Measurements from ENCODE around the gene GPR55.
A peak's percentile ranks its signal among the peaks of the same experiment; 100 is the strongest.

The GPR55 gene

DNA sequence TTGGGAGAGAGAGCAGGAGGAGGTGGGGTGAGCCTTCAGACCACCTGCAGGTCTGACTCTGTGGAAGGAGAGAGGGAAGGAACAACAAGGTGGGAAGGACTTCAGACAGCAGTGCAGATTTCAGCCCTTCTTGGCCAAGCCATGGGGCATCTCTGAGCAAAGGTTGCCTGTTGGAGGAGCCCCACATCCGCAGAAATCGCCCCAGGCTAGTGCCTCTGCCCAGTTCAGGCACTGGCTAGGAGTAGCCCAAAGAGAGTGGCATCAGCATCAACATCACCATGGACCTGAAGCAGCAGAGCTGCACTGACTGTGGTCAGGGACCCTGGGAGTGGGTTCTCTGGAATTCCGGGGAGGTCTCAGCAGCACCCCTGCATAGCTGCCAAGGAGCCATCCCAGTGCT, 10.2 kb downstream of the GPR55 start:
- peak; percentile 16 for DNase-seq

DNA sequence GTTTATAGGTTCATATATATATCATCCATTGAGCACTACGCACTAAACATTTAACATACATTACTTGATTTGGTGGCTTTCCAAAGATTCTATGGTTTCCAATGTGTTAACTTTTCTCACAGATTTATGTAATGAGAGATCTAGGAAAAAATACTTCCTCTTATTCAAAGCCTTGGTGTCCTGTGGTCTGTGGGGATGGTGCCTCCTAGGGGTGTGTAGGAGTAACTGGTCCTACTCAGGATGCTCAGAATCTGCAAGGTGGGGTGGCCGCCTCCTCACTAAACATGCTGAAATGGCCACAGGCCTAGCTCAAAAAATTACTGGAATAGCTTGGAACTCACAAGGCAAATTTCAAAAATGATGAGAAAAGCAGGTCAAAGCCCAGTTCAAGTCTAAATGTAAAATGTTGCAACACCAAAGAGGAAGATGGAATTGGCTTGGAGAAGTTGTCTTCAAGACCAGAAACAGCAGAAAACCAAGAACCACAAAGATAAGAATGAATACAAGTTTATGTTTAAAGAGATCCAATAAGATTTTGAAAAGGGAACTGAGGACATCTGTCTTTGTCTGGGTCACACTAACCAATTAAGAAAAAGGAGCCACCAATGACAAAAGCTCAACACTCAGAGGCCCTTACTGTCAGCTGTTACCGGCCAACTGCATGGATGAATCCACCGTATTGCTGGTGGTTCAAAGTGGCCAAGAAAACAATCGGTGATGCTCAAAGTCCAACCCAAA, 11.5 kb downstream of the GPR55 start:
- DNase-seq, result peak; percentile 7

DNA sequence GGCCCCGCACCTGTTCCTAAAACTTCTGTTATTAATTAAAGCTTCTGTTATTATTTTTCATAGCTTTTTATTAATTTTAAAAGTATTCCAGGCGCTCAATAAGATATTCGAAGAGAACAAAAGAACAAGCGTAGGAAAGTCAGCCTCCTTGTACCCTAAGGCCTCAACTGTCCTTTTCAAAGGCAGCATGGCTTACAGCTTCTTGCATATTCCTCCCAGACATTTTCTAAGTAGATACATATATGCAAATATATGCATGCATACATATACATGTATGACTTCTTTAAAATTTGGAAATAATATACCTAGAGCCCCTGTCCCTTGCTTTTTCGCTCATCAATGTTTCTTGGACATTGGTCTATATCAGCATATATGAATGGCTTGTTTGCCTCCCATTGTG, 12.3 kb downstream of the GPR55 start:
- no peak for DNase-seq

DNA sequence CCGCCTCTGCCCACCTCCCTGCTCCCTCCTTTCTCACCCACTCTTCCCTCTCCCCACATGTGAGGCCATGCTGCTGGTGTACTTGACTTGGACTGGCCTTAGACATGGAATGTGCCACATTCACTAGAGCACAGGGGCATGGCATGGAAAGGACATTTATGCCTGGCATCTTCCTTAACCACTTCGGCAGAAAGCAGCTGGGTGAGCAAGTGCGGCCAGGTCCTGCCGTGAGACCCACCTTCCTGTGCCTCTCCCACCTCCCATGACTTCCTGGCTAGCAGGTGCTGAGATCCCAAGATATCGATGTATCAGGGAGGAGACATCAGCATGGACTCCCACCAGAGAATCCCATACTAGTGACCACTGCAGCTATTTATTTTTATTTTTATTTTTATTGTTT, 13.0 kb downstream of the GPR55 start:
- DNase-seq, result peak; percentile 1

DNA sequence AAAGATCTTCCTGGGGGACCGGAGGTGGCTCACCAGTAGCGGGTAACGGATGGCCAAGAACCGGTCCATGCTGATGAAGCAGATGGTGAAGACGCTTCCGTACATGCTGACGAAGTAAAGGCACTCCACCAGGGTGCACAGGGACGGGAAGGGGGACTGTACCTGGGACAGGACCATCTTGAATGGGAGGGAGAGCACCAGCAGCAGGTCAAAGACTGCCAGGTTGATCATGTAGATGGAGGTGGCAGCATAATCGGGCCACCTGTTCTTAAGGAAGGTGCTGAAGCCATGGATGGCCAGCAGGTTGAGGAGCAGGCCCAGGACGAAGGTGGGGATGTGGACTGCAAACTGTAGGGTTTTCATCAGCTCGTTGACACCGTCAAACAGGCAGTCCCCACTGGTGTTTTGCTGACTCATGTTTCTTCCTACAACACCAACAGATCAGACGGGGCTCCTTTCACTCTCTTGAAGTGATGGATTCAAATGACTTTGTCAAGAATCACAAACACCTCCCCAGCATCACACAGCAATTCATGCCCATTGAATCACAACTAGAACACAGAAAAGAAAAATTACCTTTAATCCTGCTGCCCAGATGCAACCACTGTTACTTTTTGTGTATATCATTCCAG, 14.4 kb downstream of the GPR55 start:
- DNase-seq, result no peak

DNA sequence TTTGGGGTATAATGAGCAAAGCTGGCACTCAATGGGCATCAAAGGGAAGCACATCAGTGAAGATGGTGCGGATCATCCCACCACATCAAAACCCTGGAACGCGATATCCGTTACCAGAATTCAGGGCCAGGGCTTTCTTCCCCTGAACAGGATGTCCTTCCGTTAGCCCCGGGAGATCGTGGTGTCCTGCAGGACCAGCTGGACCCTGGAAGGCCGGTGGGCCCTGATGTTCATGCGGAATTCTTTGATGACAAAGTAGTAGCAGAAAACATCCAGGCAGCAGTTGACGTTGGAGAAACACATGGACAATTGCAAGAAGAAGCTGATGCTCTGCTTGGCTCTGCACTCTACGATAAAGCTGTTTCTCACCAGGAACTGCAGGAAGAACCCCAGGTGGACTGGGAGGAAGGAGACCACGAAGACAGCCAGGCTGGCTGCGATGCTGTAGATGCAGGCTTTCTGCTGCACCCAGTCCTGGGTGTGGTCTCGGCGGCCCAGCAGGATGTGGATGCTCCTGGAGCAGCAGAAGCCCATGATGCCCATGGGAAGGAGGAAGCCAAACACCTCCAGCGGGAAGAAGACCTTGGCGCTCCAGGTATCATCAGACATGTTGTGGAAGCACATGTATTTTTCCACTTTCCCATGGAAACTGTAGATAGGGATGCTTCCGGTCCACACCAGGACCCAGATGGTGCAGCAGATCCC, 15.0 kb downstream of the GPR55 start:
- DNase-seq, result peak; percentile 8

DNA sequence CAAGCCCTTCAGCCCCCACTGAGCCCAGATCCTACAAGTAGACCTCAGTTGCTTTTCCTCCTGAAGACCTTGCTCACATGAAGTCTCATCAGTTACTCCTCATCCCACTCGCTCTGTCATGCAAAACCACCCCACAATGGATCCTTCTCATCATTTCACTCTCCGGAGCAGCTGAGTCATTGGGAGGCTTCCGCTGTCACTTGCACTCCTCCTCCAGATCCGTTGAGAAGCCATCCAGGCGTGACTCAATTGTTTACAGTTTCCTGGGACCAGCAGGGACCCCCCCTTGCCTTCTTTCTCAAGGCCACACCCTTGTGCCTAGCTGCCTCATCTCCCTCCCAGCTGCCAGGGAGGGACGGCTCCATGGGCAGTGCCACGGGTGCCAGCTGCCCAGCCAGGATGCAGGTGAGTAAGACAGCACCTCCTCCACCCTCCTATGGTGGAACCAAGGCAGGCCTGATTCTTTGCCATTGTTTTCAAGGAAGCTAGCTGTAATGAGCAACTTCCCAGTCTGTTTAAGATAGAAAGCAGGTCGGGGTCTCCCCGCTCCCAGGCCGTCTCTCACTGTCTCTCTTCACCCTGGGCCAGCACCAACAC, 16.3 kb downstream of the GPR55 start:
- peak; percentile 17 for DNase-seq

DNA sequence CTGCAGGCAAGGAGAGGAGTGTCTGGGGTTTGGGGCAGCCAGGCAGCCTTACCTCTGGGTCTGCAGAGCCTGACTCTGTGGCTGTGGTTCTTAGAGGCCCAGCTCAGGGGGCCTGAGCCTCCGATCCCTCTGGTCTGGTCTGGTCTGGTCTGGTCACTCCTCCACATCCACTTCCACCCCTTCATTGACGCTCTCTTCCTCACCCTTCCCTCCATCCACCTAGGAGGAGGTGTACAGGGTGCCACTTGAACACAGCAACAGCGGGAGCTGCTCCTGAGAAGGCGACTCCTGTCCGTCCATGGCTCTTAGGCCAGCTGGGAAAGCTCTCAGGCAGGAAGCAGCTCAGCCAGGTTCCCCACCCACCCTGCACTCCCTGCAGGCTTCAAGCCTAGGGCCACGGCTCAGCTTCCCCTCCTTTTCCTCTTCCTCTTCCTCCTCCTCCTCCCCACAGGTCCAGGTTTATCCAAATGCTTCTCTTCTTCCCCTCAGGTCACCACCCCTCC, 16.9 kb downstream of the GPR55 start:
- DNase-seq, result peak; percentile 10

DNA sequence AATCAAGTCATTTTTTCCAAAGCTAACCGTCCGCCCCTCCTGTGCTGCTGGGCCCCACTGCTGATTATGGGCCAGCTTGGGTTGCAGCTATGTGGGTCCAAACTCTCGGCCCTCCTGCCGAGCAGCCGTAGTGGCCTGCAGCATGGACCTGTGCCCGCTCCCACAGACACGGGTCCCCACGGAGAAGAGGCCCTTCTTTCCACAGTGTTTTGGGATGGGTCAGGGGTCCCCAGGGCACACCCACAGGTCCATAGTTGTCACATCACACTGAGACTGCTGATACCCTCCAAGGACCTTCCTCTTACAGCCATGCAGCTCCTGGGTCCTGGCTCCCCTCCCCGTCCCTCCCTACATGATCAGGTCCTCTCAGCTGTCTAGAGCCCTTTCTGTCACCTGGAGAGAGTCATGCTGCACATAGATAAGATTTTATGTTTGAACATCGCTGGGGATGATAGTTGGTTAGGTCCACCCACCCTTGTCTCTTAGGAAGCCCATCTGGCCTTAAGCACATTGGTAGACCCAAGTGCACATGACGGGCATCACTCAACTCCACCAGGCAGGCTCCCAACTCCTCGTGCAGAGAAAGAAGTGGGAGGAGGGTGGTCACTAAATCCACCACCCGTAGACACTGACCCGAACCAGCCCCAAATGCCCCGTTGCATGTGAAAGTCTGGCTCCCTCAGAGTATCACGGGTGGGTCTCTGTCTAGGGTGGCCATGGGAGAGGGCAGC, 17.5 kb downstream of the GPR55 start:
- DNase-seq, result peak; percentile 14

DNA sequence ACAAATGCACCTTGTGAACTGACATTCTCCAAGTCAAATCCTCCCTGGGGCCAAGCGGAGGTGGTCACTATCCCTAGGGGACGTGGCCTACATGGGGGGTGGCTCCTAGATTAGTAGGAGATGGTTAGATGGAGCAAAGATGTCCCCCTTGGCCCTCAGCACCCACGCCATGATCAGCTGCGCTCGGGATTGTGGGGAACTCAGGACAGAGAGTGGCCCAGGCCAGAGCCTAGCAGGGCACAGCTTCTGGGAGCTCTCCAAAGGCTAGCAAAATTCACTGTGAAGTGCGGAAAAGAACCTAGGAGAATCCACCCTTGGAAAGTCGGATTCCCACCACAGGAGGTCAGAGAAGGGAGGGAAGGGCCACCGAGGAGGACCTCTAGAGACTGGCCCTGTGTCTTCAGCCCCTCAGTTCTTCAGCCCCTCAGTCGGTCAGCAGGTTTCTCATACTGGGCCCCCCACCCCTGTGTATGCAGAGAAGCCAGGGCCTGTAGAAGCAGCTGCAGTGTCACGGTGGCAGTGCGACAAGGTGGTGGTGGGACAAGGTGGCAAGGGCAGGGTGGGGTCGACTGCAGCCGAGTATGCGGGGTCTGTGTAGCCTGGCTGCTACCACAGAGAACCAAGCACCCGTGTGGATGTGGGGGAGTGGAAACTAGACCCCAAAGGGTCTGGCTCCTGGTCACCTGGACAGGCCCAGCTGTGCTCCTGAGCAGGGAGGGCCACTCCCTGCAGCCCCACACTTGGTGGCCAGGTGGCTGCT, 18.4 kb downstream of the GPR55 start:
- peak; percentile 15 for DNase-seq

DNA sequence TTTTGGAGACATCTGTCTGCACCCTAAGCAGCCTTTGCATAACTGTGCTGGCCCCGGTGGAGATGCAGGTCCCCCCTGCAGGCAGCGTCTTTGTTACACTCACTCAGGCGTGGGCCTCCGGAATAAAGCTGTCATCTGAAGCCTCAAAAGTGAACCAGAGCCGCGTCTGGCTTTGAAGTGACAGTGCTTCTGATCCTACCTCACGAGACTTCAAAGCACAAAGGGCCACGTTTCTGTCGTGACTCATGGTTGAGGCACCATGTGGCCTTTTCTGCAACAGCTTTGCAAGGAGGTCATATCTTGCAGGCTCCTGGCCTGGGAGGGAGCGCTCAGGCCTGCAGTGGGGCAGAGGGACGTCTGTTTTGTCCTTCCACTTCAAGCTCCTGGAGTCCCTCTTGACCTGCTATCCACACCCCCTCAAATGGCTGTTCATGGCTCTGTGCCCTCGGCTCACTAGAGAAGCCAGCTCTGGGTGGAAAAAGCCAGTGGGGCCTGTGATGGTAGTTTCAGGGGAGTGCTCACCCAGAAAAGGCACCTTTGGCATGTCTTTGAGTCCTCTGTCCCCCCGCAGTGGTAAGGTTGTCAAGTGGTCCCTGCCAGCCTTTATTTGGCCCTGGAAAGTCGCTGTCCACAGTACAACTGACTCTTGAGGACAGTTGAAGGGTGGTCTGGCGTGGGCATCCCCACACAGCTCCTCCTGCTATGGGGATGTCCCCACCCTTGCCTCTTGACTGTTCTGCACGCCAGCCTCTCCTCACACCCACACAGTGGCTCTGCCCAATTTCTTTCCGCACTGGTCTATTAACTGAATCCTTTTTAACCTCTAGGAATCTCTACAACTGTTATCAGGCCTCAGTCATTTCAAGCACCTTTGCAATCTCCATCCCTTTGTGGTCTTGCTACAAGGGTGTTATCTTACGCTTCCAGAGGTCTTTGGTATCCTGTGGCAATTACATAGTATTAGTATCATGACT, 19.3 kb downstream of the GPR55 start:
- peak; percentile 78 for DNase-seq

DNA sequence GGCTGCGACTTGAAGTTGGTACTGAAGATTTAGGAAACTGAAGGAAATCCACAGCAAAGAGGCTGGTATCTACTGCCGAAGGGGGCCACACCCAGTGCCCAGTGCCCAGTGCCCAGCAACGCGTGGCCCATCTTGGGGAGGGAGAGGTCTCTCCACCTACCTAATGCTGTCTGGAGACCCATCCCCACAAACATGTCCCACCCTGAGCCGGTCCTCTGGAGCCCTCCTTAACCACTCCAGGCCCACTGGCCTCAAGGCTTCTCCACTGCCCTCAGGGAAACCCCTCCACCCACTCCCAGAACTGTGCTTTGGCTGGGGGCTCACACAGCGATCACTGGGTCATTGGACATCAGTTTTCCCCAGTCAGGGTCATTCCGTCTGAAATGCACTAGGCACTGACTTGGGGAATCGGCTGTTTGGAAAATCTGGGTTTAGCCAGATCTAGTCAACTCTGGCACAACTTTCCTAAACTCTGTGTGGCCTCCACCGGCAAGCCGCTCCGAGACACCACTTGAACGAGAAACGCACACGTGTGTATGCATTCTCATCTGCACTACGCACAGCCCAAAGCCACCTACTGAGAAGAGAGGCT, 20.1 kb downstream of the GPR55 start:
- DNase-seq, result peak; percentile 17

DNA sequence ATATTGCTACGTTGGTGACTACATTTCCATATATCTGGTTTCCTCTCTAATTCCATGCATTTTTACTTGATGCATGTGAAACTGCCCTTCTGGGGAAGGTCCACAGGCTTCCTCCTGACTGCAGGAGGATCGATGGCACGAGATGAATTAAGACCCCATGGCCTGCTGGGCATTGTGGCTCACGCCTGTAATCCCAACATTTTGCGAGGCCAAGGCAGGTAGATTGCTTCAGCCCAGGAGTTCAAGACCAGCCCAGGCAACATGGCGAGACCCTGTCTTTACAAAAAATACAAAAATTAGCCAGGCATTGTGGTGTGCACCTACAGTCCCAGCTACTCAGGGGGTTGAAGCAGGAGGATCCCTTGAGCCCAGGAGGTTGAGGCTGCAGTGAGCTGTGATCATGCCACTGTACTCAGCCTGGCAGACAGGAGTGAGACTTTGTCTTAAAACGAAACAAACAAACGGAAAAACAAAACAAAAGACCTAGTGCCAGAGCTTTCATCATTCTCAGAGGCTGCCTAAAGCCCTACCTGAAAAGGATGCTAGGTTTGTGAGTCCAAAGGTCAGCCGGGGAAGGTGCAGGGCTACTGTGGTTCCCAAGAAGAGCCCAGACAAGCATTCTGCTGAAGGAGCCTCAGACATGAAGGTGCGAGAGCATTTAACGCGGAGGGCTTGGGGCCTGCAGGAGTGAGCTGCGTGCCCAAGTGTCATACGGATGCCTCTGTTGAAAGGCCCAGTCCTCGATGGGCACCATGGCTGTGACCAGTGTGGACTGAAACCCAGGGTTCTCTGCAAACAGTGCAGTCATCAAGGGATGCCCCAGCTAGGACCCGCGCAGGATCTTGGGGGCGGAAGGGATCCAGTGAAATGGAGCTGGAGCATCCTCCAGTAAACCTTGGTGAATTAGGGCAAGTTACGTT, 21.6 kb downstream of the GPR55 start:
- DNase-seq, result peak; percentile 17

DNA sequence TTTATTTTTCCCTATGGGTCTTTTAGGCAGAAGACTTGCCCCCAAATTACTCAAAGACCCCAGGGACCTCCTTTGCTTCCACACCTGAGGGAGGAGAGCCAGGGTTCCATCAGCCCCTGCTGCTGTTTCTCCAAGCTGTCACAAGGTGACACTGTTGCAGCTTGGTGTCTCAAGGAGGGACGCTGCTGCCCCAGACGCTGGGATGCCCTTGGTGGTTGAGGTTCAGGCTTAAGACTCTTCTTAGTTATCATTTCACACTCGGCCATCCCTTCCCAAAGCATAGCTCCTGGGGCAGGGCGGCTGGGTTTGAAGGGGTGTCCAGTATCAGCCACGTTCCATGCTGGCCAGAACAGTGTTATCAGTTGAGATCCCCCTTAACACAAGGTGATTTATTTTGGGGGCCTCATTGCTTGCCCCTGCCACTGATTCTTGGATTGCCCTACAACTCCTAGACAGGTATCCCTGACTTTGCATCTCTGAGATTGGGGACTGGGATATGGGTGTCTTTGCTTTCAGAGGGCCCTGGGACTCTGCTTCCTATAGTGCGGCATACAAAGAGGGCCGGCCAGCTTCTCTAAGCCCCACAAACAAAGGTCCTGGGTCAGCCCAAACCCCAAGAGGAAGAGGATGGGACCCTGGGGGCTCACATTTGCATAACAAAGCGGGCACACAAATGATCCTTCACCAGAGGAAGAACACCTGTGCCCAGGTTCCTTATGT, 22.7 kb downstream of the GPR55 start:
- peak; percentile 60 for DNase-seq

DNA sequence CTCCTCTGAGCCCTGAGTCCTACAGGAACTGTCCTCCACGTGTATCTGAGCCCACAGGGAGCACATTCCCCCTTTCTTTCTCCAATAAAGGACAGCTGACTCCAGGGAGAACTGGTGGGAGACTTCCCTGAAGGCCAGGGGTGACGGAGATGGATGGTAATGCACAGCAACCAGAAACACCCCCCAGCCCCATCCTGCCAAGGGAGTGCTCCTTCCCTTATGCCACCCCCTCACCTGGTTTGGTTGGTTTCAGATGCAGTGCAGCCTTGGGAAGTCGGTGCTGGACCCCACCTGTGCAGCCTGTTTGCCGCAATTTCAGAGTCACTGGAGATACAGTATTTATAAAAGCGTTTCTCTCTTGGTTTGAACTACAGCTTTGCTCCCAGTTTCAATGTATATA, 24.0 kb downstream of the GPR55 start:
- no peak for DNase-seq

DNA sequence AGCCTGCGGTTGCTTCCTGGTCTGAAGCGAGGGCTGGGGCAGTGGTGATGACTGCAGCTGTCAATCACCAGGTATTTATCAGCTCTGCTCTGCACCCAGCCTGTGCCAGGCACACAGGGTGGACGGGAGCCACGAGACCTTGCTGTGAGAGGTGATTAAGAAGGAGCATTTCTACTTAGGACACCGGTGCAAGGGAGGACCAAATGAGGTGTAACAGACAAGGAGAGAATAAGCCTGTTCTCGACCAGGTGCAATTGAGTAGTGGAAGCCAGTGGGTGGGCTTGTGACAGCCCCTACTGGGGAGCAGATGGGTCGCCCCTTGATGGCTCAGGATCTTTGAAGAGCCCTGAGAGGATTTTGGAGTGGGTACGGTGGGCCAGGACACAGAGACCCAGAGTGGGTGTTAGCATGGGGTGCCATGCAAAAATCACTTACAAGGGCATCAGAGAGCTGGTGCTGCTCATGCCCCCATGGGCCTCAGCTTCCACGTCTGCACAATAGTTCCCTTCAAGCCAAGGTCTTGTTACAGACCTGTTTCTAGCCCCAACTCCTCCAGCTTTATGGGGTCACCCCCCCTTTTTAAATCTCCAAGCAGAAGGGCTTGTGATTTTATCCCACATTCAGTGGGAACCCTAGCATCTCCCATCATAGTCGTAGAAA, 24.6 kb downstream of the GPR55 start:
- no peak for DNase-seq

DNA sequence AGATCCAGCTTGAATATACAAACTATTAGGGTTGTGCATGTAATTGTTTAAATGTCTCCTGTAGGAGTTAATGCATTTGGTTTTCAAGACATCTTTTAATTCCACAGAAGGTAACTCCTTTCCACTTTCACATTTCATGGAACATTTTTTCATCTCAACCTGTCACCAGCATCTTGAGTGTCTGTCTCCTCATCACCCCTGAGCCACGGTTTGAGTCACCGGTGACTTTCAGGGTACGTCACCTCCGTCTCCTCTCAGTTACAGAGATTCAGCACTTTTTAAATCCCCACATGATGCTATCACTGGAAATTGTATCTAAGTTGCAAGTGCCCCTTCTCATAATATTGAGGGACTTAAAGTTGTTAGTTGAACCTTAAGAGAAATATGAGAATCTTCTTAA, 25.3 kb downstream of the GPR55 start:
- DNase-seq, result no peak

DNA sequence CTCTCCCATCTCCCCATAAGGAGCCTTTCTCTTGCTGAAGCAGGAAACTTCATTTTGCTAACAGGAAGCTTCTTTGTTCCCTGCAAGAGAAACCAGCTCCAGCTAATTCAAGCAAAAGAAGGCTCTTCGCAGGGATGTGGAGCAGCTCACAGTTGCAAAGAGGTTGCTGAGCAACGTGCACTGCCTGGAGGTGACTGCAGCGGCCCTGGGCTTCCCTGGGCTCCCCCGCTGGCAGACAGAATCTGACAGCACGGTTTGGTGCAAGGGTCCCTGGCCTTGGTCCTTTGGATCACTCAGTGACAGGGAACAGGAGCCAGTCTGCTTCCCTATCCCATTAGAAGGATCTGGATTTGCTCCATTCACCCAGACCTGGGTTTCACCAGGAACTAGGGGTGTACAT, 25.8 kb downstream of the GPR55 start:
- no peak for DNase-seq

Measured in activated T-cell treated with anti-CD3 and anti-CD28 coated beads, Interleukin-2, amount 50 U/mL, for 1 hour (primary cell).